CD4-positive, alpha-beta T cell (primary cell): ENCODE measurements around the gene IFI27L2. TPM values are rescaled to one million over a fixed set of nuclear protein-coding genes. Genes with fewer than 3 reads are reported as not detected.

Experiments
- ATAC-seq: fragments of 200-7000 bp; cut with Tn5 transposase; one replicate; pipeline ENCODE4 v1.10.0; 2022; ENCODE audit warnings: mild to moderate bottlenecking; ENCODE audit not compliant: poor library complexity
- CTCF ChIA-PET: fragments of 350-600 bp; sonication (Branson Sonifier 250); formaldehyde crosslinking; loops from one replicate; lab custom pipeline; 2021; ENCODE audit warnings: antibody characterized with exemption, inconsistent platforms; lab: Charles Lee
- POLR2A ChIA-PET: fragments of 350-600 bp; sonication (Branson Sonifier 250); formaldehyde crosslinking; loops from one replicate; lab custom pipeline; 2021; ENCODE audit warnings: antibody characterized with exemption, inconsistent platforms; lab: Charles Lee
- DNase-seq, 14 experiments: peaks; one replicate each; pipeline ENCODE4 v3.0.0-alpha.2; 2013 to 2020; ENCODE audit warnings: mixed read lengths in 2 of 14
- H3K27ac ChIP-seq, 2 donors: one replicate each; pipeline versions ENCODE4 v1.5.1 to v1.7.0; 2013; ENCODE audit warnings: low read length in 2 of 2, low read depth in 1 of 2, mild to moderate bottlenecking in 1 of 2
- H3K27me3 ChIP-seq, 2 experiments: 1 replicate in 1 of 2; 2 replicates in 1 of 2; pipeline versions ENCODE4 v1.6.1 to v1.7.0; 2013; ENCODE audit warnings: low read length in 2 of 2, control low read depth in 1 of 2, mild to moderate bottlenecking in 1 of 2, moderate library complexity in 1 of 2; ENCODE audit not compliant: insufficient read depth in 2 of 2, control insufficient read depth in 1 of 2
- H3K36me3 ChIP-seq: one replicate; pipeline ENCODE4 v1.6.1; 2013; ENCODE audit warnings: low read length, control low read depth; ENCODE audit not compliant: insufficient read depth
- H3K4me1 ChIP-seq: one replicate; pipeline ENCODE4 v1.6.1; 2013; ENCODE audit warnings: low read length, control low read depth; ENCODE audit not compliant: insufficient read depth
- H3K4me3 ChIP-seq: one replicate; pipeline ENCODE4 v1.5.1; 2013; ENCODE audit warnings: mild to moderate bottlenecking, low read length, moderate library complexity
- H3K9me3 ChIP-seq, 2 experiments: 1 replicate in 1 of 2; 2 replicates in 1 of 2; pipeline versions ENCODE4 v1.6.1 to v1.7.0; 2013; ENCODE audit warnings: low read length in 2 of 2, mild to moderate bottlenecking in 2 of 2, control low read depth in 1 of 2, moderate library complexity in 1 of 2; ENCODE audit not compliant: control insufficient read depth in 1 of 2, insufficient read depth in 1 of 2
- H3K27ac Mint-ChIP-seq: one replicate; pipeline ENCODE4 v1.8.0; 2020; ENCODE audit warnings: mixed read lengths
- H3K27me3 Mint-ChIP-seq: one replicate; pipeline ENCODE4 v1.8.0; 2021; ENCODE audit warnings: mixed read lengths
- H3K36me3 Mint-ChIP-seq: one replicate; pipeline ENCODE4 v1.8.0; 2021; ENCODE audit warnings: low read depth, mixed read lengths
- H3K4me1 Mint-ChIP-seq: one replicate; pipeline ENCODE4 v1.8.0; 2021; ENCODE audit warnings: low read depth, mixed read lengths
- H3K4me3 Mint-ChIP-seq: one replicate; pipeline ENCODE4 v1.8.0; 2020; ENCODE audit warnings: mild to moderate bottlenecking, mixed read lengths
- H3K9me3 Mint-ChIP-seq: one replicate; pipeline ENCODE4 v1.8.0; 2020; ENCODE audit warnings: mixed read lengths
- CTCF ChIP-seq: fragments of 200-600 bp; IDR thresholded peaks from one replicate; pipeline ENCODE4 v1.8.0; 2022; ENCODE audit warnings: antibody characterized with exemption, mild to moderate bottlenecking
- intact Hi-C, 2 experiments: fragments of 100-400 bp; cut with DNase I in 1 of 2; cut with micrococcal nuclease in 1 of 2; formaldehyde crosslinking; loops; one replicate each; pipeline versions ENCODE4 v1.15.1 to v1.9.0; 2023 to 2025; cut with DNase I, micrococcal nuclease
- total RNA-seq, 174 experiments: library from RNA in 2 of 174; stranded (reverse) in 2 of 174; gene quantifications; one replicate each; pipeline ENCODE4 v1.2.3 and lab custom pipeline; 2021 to 2026

Gene IFI27L2
- total RNA-seq, 2 experiments from 2014 or later = 21.5 to 22.2 TPM

- ATAC-seq (no peak), DNase-seq (no peak)
- ChIA-PET CTCF (interaction anchor here (1.0 kb wide), 1 partner anchor 16 kb away, joined by 3 read pairs; no protein-coding TSS in a partner anchor), POLR2A (interaction anchor here (0.7 to 4.4 kb wide), 2 partner anchors 10 to 12 kb away, joined by 3 to 27 read pairs; partner anchors contain the start of gene PPP4R4)
- Mint-ChIP-seq H3K9me3 (no peaks in the 10 kb centered on the region), H3K4me3 (no peak overlapping the region), H3K4me1 (peaks cover 44% of the 10 kb centered on the region), H3K27ac (no peak overlapping the region), H3K27me3 (no peaks in the 10 kb centered on the region), H3K36me3 (no peaks in the 10 kb centered on the region)
- intact Hi-C loops = no loop called here
- TF ChIP-seq CTCF = no peak
- H3K4me1 ChIP-seq = peaks cover 42% of the 10 kb centered on the region
- H3K27me3 ChIP-seq = no peaks in the 10 kb centered on the region
- H3K9me3 ChIP-seq = no peaks in the 10 kb centered on the region
- H3K4me3 ChIP-seq = no peak overlapping the region
- no peaks in the 10 kb centered on the region for H3K36me3 ChIP-seq
- H3K27ac ChIP-seq = no peak overlapping the region
Observed at GRCh38 chr14:94164685-94165431, 35.5 kb upstream of the IFI27L2 start.

GRCh38 chr14:94163796-94164195 lies 34.4 kb upstream of the IFI27L2 start:
- Mint-ChIP-seq H3K4me3 (no peak overlapping the region), H3K27me3 (no peaks in the 10 kb centered on the region), H3K27ac (peak overlapping the region; percentile 60), H3K9me3 (no peaks in the 10 kb centered on the region), H3K4me1 (peaks cover 52% of the 10 kb centered on the region), H3K36me3 (no peaks in the 10 kb centered on the region)
- CTCF ChIA-PET = interaction anchor here (1.0 kb wide), 1 partner anchor 17 kb away, joined by 3 read pairs; no protein-coding TSS in a partner anchor
- no peaks in the 10 kb centered on the region for H3K36me3 ChIP-seq
- DNase-seq (peak in 1 of 14 experiments; percentile 46), ATAC-seq (peak; percentile 58)
- H3K27me3 ChIP-seq = no peaks in the 10 kb centered on the region
- no peak for TF ChIP-seq CTCF
- no peak overlapping the region for H3K27ac ChIP-seq
- H3K4me1 ChIP-seq = peaks cover 47% of the 10 kb centered on the region
- intact Hi-C loops = no loop called here
- H3K9me3 ChIP-seq = no peaks in the 10 kb centered on the region
- H3K4me3 ChIP-seq = no peak overlapping the region
- POLR2A ChIA-PET = interaction anchor here (0.7 to 4.4 kb wide), 2 partner anchors 11 kb away, joined by 3 to 27 read pairs; partner anchors contain the start of gene PPP4R4

GRCh38 chr14:94162466-94162865 lies 33.1 kb upstream of the IFI27L2 start:
- Histone ChIP-seq H3K9me3 (no peaks in the 10 kb centered on the region), H3K36me3 (no peaks in the 10 kb centered on the region), H3K4me1 (peaks cover 60% of the 10 kb centered on the region), H3K4me3 (no peak overlapping the region), H3K27ac (no peak overlapping the region), H3K27me3 (no peaks in the 10 kb centered on the region)
- Mint-ChIP-seq H3K27me3 (no peaks in the 10 kb centered on the region), H3K27ac (peak overlapping the region; percentile 67), H3K9me3 (no peaks in the 10 kb centered on the region), H3K4me3 (no peak overlapping the region), H3K36me3 (no peaks in the 10 kb centered on the region), H3K4me1 (peaks cover 65% of the 10 kb centered on the region)
- no peak for ATAC-seq
- no peak for DNase-seq
- TF ChIP-seq CTCF = no peak
- intact Hi-C loops = no loop called here
- ChIA-PET CTCF (interaction anchor here (1.0 kb wide), 1 partner anchor 26 kb away, joined by 3 read pairs; no protein-coding TSS in a partner anchor), POLR2A (interaction anchor here (1.1 to 4.4 kb wide), 4 partner anchors 12 to 204 kb away, joined by 4 to 27 read pairs (median 10); partner anchors contain the start of genes DDX24, IFI27L1 and PPP4R4)
